GM12892 (cell line): ENCODE measurements around the gene SETX.

Experiments used
- POLR2A ChIP-seq: IDR thresholded peaks from 2 replicates; pipeline ENCODE4 v1.6.1; 2011; ENCODE audit warnings: low read depth, low read length, control low read depth
- POLR2AphosphoS5 ChIP-seq: IDR thresholded peaks from 2 replicates; pipeline ENCODE4 v1.6.1; 2011; ENCODE audit warnings: low read depth, low read length, control low read depth

DNA sequence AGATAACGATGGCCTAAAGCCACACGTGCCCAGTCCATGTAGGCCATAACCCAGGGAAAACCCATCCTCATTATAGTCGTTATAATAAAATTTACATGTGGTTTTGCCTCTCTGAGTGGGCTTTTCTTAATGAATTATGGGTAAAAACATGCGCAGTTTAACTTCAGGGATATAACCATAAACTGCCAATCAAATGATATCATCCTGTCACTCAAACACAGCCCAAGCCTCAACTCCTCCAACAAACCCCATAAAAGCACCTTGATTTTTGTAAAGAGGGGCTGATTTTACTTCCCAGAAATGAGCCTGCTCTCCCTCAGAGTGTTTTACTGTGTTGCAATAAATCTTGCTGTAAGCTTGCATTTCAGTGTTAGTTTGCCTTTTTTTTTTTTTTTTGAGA is 15.8 kb upstream of the SETX start:
- TF ChIP-seq POLR2A, result no peak
- no peak for TF ChIP-seq POLR2AphosphoS5
